ENCODE results near the gene TPP2.

TPP2 gene

DNA sequence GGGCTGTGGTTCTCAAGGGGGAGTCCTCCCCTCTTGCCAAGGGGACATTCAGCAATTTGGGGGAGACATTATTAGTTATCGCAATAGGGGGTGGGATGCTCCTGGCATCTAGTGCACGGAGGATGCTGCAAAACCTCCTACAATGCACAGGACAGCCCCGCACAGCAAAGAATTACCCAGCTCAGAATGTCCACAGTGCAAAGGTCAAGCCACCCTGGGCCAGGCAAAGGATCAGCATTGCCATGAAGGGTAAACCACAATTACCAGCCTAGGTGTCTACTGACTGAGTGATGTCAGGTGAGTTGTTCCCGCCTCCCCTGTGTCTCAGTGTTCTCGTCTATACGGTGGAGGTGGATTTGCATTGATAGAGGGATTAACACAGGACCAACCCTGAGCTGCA lies 100.5 kb downstream of the TPP2 start:
- DNase-seq = no peak

DNA sequence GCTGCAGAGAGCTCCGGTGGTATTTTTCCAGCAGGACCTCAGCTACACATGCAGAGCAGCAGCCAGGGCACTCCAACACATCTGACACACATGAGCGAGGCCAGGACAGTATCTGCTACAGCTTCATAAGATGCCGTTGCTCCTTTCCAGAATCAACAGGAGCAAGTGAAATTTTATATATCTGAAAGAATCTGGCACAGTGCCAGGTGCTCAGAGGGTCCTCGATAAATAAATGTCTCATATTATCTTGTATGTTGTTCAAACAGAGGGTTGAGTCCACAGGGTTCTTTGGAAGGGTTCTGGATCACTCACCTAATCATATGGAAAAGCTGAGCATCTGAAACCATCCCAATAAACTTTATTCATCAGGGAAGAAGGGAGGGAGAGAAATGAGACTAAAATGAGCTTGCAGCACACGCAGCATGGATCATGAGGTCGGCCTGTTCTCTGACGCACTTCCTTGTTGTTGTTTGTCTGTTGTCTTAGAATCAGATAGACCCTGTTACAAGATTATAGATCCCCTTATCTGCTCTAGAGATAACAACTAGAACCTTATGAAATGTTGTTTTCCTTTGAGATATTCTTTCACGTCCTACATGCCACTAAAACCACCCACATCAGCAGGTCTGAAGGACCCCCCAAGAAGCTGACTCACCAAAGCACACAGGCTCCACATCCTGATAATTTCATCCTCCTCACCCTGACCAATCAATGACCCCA lies 101.3 kb downstream of the TPP2 start:
- no peak for DNase-seq

DNA sequence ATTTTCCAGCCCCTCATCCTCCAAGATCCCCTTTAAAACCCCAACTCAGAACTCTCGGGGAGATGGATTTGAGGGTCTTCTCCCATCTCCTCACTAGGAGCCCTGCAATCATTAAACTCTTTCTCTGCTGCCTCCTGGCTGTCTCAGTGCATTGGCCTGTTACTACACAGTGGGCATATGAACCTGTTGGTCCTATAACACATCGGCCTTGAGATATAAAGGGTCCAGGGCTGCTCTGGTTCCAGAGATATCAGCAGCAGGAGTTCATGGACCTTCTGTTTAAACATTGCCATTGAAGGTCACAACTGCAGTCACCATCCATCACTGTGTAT lies 101.8 kb downstream of the TPP2 start:
- no peak for DNase-seq

DNA sequence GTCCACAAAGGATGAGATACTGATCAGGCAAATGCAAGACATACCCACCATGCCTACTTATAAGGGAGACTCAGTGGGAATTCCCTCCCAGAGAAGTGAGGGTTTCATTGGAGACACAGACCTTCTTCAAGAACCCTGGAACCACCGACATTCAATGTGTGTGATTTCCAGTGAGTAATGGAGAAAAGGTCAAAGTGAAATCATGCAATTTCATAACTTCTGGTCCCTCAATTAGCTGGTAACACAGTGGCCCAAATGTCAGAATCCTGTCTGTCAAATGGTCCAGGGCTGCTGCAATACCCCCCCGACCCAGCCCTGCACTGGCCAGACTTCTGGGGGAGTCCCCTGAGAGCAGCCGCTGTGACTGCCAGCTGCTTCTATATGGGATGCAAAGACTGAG lies 102.7 kb downstream of the TPP2 start:
- DNase-seq = no peak

DNA sequence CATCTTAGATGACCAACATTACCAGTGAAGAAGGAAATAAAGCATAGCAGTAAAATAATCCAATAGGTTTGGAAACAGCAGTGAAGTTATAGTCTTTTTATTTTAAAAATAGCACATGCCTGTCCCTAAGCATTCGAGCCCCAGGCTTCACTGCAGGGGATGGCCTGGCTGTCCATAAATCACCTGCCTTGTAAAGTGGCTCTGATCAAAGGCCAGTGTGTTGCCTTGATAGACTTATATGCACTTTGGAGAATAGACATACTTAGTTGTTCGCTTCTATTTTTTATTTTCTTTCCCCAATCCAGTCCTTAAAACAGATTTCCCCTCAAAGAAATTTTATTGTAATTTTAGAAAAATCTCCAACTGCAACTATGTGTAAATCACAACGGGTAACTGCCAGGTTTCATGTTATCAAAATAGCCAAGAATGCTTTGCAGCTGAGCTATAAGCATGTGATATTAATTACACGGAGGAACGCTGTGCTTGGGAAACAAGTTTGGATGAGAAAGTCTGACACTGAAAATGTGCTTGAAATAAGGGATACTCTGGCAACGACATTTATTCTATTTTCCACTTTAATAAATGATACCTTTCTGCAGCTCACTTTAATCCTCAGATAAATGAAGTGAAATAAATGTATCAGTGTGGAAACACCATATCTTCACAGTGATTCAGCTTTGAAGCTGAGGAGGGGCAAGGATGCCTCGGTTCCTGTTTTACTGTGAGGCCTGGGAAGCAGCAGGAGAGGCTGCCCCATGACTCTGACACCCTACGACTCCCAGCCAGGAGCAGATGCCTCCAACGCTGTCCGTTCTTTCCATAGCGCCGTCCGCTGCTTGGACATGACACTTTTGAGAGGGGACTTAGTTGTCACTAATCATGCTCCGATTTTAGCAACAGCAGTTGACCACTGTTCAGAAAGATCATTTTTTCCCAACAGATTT lies 103.6 kb downstream of the TPP2 start:
- peak; percentile 35 for DNase-seq

DNA sequence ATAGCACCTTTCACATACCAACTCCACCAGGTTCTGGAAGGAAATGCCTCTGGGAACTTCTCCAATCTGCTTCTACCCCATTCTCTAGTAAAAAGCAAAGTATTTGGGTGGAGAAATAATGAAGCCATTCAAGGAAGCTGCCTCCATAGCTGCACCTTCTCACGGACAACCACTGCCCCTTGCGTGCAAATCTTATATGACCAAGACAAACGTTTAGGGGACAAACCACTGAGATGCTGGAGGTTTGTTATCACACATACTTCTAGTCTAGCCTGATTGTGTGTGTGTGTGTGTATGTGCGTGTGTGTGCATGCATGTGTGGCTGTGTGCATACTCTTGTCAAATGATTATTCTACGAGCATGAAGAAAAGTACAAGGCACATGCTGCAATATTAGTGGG lies 104.5 kb downstream of the TPP2 start:
- no peak for DNase-seq

DNA sequence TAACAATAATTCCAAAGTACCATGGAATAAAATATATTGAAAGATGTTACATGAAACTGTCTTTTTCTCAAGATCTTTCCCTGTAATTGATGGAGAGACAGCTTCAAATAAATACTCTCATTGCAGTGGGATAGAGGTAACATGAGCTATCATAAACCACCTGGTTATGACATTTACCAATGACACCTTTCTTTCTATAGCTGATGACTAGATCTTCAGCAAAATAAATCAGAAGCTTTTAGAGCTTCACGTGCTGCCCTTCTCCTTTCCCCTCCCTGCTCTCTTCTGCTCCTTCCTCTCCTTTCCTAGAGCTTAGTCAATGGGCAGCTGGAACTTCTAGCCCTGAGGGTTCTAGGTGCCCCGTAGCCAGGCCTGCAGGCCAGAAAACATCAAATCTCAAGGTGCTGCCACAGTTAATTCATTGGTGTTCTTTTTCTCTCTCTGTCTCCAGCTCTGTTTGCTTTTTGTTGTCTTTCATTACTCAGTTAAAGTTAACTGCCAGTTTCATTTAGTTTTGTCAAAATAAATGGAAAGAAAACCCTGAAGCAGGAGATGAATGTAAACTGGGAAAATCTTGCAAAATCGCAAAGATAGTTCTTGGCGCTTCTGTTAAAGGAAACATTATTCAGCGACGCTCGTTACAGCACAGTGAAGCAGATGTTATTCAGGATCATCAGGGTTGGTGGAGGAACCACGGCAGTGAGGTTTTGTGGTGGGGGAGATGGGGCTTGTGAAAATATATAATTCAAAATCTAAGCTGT lies 106.4 kb downstream of the TPP2 start:
- peak; percentile 46 for DNase-seq

DNA sequence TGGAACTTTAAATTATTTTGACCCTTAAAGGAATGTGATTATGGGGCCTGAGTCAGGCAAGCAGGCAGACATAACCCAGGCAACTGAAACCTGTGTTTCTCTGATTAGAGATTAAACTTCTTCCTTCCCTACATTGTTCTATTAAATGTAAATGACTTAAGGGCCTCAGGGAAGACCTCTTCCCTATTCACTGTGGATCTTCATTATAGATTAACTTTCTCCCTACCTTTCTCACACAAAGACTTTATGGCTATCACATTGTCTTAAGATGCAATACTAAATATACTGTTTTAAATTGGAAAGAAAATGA lies 106.9 kb downstream of the TPP2 start:
- no peak for DNase-seq

DNA sequence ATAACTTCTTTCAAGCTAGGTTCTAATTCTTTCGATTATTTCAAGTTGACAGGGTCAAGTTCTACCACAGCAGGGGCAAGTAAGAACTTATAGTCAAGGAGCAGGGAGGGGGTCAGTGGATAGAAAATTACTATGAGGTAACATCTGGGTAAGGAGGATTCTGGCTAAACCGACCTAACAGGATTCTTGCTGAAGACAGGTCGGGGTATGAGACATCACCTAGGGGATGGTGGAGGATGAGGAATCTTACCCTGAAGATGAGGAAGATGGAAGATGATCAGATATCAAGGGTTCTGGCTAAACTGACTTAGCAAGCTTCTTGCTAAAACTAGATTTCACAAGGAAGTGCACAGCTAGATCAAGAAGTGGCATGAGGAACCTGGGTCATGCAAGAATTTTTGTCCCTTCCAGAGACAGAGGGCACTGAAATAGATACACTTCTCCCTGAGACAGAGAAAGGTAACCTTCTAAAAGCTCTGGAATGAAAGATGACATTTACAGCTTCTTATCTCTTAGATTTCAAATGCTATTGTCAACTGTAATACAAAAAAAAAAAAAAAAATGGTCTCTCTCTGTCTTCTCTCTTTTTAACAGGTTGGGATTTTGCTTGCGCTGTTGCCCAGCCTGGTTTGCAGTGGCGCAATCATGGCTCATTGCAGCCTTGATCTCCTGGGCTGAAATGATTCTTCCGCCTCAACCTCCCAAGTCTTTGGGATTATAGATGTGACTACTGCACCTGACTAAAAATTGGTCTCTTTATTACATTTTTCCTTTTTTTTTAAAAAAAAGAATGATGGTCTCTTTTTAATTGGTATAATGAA lies 107.7 kb downstream of the TPP2 start:
- no peak for DNase-seq

DNA sequence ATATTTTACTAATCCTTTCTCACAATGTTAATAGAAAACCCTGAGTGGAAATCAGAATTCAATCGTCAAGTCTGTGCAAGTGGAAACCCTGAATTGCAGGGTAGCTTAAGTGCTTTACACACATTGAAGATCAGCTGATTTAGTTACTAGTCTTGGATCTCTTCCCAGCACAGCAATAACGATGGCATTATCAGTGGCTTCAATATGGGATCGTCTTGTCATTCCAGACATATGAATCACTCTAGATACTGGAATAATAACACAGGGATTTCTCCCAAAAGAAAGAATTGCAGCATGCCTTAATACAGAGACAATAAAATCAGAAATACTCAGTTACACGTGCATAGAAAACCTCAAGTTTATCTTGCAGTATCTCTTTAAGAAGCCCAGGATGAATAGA lies 110.7 kb downstream of the TPP2 start:
- peak; percentile 95 for DNase-seq

DNA sequence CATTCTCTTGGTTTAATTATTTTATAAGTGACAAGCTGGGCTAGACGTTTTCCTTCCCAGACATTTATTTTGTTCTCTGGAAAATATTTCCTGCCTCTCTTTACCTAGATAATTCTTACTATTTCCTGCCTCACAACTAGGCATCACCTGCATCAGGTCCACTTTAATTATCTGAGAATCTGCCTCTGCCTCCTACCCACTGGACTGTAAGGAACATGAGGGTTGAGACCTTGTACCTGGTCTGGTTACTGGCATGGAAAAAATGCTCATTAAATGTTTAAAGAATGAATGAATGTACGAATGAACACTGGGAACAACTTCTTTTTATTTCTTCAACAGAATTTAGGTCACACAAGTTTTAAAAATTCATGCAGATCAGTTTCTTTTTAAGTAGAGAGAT lies 111.4 kb downstream of the TPP2 start:
- no peak for DNase-seq

DNA sequence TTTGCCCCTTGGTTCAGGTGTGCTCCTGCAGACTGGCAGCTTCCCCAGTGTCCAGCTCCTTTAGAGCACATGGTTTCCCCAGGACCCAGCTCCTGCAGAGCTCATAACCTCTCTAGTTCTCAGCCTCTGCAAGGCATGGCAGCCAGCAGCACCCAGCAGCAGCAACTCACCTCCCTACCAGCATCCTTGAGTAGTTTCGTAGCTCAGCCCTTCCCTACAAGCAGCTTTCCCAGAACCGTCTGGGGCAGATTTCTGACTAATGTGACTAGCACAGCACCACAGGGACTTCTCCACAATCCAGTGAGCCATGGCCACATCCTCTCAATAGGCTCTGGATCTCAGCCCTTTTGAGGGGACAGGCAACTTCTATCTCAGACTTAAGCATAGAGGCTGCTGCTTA lies 112.2 kb downstream of the TPP2 start:
- no peak for DNase-seq

DNA sequence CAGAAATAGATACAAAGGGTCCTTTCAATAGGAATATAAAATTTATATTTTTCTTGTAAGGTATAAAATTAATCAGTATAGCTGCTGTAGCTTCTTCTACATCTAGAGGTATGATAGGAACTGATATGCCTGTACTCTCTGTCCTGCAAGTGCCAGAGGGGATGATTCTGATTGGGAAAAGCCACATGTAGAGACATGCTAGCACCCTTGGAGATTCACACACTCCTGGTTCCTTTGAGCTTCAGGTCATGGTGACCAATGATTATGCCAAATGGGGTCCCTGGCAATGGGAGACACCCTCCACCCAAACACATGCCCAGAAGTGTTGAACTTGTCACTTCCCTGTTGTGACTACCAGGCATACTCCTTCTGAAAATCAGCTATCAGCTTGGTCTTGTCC lies 112.8 kb downstream of the TPP2 start:
- no peak for DNase-seq

DNA sequence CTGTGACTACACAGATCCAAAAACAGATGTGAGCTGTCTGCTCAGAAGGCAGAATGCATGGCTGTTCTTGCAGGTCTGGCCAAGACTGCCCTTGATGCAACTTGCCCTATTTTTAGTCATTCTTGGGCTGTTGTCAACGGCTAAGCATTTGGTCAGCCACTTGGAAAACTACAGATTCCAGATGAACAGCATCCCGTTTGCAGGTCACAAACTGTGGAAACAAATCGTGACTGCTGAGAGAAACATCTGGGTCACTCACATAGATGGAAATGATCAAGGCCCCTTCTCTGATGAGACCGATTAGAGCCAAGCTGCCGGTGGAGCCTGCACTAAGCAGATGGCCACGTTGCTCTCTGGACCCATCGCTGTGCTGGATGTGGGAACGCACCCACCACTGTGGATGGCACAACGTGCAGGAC lies 113.5 kb downstream of the TPP2 start:
- DNase-seq = no peak

DNA sequence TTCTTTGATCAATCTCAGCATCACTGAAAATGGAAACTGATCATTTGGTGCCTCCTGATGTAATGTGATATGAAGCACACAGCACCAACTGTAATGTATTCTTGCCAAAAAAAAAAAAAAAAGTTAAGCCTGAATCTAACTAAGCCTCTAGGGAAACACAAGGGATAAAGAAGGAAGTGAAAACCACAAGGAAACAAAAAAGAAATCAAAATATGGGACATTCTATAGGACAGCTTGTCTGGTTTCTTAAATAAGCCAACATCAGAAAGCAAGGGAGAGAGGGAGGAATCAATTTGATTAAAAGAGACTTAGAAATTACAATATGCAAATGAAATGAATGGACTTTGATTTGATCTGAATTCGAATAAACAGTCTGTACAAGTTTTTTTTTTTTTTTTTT lies 118.7 kb downstream of the TPP2 start:
- no peak for DNase-seq

DNA sequence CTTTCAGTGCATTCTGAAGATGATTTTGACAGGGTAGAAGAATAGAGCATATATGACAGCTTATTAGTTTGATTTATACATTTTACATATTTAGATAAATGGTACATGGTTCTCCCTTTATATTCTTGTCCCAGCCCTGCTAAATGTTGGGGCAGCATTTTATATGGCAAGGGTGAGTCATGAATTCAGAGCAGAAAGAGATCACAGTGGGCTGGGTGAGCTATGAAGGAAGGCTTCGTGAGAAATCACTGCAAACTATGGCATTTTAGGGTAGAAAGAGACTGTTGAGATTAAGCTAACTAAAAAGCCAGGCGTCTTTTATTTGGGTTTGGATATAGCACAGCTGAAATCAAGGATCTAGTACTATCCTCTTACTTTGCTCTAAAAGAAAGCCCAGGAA lies 122.0 kb downstream of the TPP2 start:
- DNase-seq = no peak

DNA sequence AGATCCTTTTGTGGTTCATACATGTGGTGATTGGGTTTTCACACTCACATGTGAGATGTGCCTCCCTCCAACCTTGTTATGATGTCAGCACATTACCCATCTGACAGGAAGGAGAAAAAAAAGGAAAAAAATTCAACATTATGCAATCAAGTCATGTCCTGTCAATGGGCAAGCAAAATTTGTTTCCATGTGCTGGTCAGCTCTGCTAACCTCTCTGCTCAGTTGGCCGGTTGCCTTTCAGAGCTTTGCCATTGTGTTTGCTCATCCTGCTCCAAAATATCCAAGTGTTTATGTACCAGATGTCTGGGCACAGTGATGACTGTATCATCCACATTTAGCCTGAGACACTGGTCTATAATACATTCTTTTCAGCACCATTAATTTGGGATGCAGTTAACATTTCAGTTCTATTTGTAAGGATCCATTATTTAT lies 125.0 kb downstream of the TPP2 start:
- DNase-seq = peak; percentile 8

DNA sequence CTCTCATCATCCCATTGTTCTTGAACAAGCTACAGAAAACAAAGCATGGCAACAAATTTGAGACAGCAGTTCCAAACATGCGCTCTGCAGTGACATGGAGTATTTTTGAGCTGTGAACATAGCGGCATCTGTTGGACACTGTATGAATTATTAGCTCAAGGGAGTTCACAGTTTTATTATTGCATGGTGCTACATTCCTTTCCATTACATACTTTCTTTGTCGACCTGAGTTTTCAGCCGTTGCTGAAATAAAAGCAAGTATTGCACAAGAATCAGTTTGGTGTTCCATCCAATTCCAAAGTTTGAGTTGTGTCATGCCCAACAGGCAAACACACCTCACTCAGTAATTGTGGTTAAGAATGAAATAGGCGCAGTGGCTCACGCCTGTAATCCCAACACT lies 128.1 kb downstream of the TPP2 start:
- DNase-seq = peak; percentile 63

DNA sequence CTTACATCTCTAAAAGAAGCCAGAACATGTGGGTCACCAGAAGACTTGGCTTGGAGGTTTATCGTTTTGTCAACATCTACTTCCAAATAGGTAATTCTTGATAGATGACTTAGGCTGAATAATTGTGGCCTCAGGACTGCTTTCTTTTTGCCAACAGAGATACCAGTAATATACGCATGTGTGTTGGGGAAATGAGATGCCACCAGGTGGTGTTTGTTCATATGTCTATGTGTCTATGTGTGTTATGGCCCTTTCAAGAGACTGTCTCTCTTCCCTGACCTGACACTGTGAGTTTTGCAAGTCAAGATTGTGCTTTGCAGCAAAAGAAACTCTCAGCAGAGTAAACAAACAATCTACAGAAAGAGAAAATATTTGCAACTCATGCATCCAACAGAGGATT lies 129.6 kb downstream of the TPP2 start:
- DNase-seq = no peak

Measured in fibroblast of skin of right quadriceps (primary cell).